MCF 10A (cell line): ENCODE data around the gene FOXQ1. TPM values are rescaled to one million over a fixed set of nuclear protein-coding genes. Genes with fewer than 3 reads are reported as not detected.

Source experiments
- BruUV-seq: library from RNA; stranded (reverse); fragments of 400-500 nt; replicated peaks from 2 replicates; lab custom pipeline; 2021; lab: Mats Ljungman, UMichigan
- CTCF ChIA-PET: fragments of 300-600 bp; sonication (Branson Sonifier 250); formaldehyde crosslinking; extraction: SDS; loops from one replicate; lab custom pipeline; 2021; ENCODE audit warnings: antibody characterized with exemption, inconsistent platforms; lab: Yijun Ruan, JAX
- POLR2A ChIA-PET: fragments of 300-600, 350-650 bp; sonication (Branson Sonifier 250); formaldehyde crosslinking; extraction: SDS; loops from one replicate; lab custom pipeline; 2020; ENCODE audit warnings: antibody characterized with exemption, inconsistent platforms; lab: Yijun Ruan, JAX
- DNase-seq: peaks from one replicate; pipeline ENCODE4 v3.0.0-alpha.2; 2018; ENCODE audit not compliant: unreplicated experiment
- H3K27ac Mint-ChIP-seq: one replicate; pipeline ENCODE4 v1.8.0; 2022; ENCODE audit warnings: mild to moderate bottlenecking, low read depth, mixed read lengths; ENCODE audit not compliant: unreplicated experiment
- H3K27me3 Mint-ChIP-seq: one replicate; pipeline ENCODE4 v1.8.0; 2022; ENCODE audit warnings: mixed read lengths; ENCODE audit not compliant: insufficient read depth, unreplicated experiment
- H3K36me3 Mint-ChIP-seq: one replicate; pipeline ENCODE4 v1.8.0; 2022; ENCODE audit warnings: mild to moderate bottlenecking, moderate library complexity, mixed read lengths; ENCODE audit not compliant: insufficient read depth, unreplicated experiment
- H3K4me1 Mint-ChIP-seq: one replicate; pipeline ENCODE4 v1.8.0; 2022; ENCODE audit warnings: mixed read lengths; ENCODE audit not compliant: insufficient read depth, unreplicated experiment
- H3K4me3 Mint-ChIP-seq: one replicate; pipeline ENCODE4 v1.8.0; 2022; ENCODE audit warnings: mild to moderate bottlenecking, moderate library complexity, mixed read lengths; ENCODE audit not compliant: unreplicated experiment
- H3K9me3 Mint-ChIP-seq: one replicate; pipeline ENCODE4 v1.8.0; 2022; ENCODE audit warnings: mixed read lengths; ENCODE audit not compliant: unreplicated experiment
- CTCF ChIP-seq: fragments of 200-600 bp; IDR thresholded peaks from one replicate; pipeline ENCODE4 v1.8.0; 2022; ENCODE audit warnings: antibody characterized with exemption, mild to moderate bottlenecking; ENCODE audit not compliant: unreplicated experiment
- intact Hi-C: fragments of 100-400 bp; cut with micrococcal nuclease; formaldehyde crosslinking; loops from 2 replicates; pipeline ENCODE4 v1.14.1; 2022
- total RNA-seq: library from RNA; stranded (reverse); gene quantifications from 2 replicates; pipeline ENCODE4 v1.2.3, GENCODE V29; 2022

FOXQ1 gene
- total RNA-seq, 1 experiment from 2014 or later: 5.6 TPM

GRCh38 chr6:1328129-1328800 lies 16.4 kb downstream of the FOXQ1 start:
- ChIA-PET CTCF (no interaction called here), POLR2A (interaction anchor here (0.7 kb wide), 1 partner anchor 528 kb away, joined by 3 read pairs; no protein-coding TSS in a partner anchor)
- BruUV-seq: no TSS peak
- no peak for TF ChIP-seq CTCF
- no peaks in the 10 kb centered on the region for H3K36me3 Mint-ChIP-seq
- DNase-seq: no peak
- no peaks in the 10 kb centered on the region for H3K9me3 Mint-ChIP-seq
- no peak overlapping the region for H3K27ac Mint-ChIP-seq
- H3K4me1 Mint-ChIP-seq: peaks cover 17% of the 10 kb centered on the region
- no peak overlapping the region for H3K4me3 Mint-ChIP-seq
- intact Hi-C loops: no loop called here
- H3K27me3 Mint-ChIP-seq: no peaks in the 10 kb centered on the region

GRCh38 chr6:1329708-1330107 lies 17.8 kb downstream of the FOXQ1 start:
- intact Hi-C loops: no loop called here
- H3K36me3 Mint-ChIP-seq: no peaks in the 10 kb centered on the region
- H3K4me3 Mint-ChIP-seq: no peak overlapping the region
- BruUV-seq: no TSS peak
- CTCF ChIA-PET: no interaction called here
- no peak for DNase-seq
- no peaks in the 10 kb centered on the region for H3K27me3 Mint-ChIP-seq
- H3K4me1 Mint-ChIP-seq: peaks cover 25% of the 10 kb centered on the region
- POLR2A ChIA-PET: interaction anchor here (0.7 kb wide), 1 partner anchor 743 kb away, joined by 3 read pairs; no protein-coding TSS in a partner anchor
- no peaks in the 10 kb centered on the region for H3K9me3 Mint-ChIP-seq
- H3K27ac Mint-ChIP-seq: no peak overlapping the region
- no peak for TF ChIP-seq CTCF

- CTCF ChIA-PET: interaction anchor here (0.6 to 3.3 kb wide), 13 partner anchors 9 to 537 kb away, joined by 3 to 29 read pairs (median 6); partner anchors contain the start of gene FOXQ1
- POLR2A ChIA-PET: interaction anchor here (0.9 to 3.4 kb wide), 16 partner anchors 9 to 422 kb away, joined by 3 to 44 read pairs (median 4); partner anchors contain the start of gene FOXQ1
- no TSS peak for BruUV-seq
- intact Hi-C loops: loop anchor here (1.0 to 5.0 kb wide), 3 partner anchors 21 to 1147 kb away; no protein-coding TSS in a partner anchor
- Mint-ChIP-seq H3K9me3 (no peaks in the 10 kb centered on the region), H3K4me3 (no peak overlapping the region), H3K4me1 (peaks cover 25% of the 10 kb centered on the region), H3K27ac (peak overlapping the region; percentile 39), H3K27me3 (no peaks in the 10 kb centered on the region), H3K36me3 (no peaks in the 10 kb centered on the region)
- no peak for DNase-seq
- TF ChIP-seq CTCF: no peak
These were observed 22.8 kb downstream of the FOXQ1 start for GRCh38 chr6:1334684-1335083.

GRCh38 chr6:1335367-1336037 lies 23.6 kb downstream of the FOXQ1 start:
- no peaks in the 10 kb centered on the region for H3K27me3 Mint-ChIP-seq

More at GRCh38 chr6:1335367-1336037, 23.6 kb downstream of the FOXQ1 start:
- Mint-ChIP-seq H3K4me3 (no peak overlapping the region), H3K27ac (peak overlapping the region; percentile 39), H3K36me3 (no peaks in the 10 kb centered on the region), H3K9me3 (no peaks in the 10 kb centered on the region), H3K4me1 (peaks cover 25% of the 10 kb centered on the region)
- no TSS peak for BruUV-seq
- POLR2A ChIA-PET: interaction anchor here (0.7 to 3.4 kb wide), 19 partner anchors 10 to 1117 kb away, joined by 3 to 44 read pairs (median 4); partner anchors contain the start of gene FOXQ1
- TF ChIP-seq CTCF: no peak
- intact Hi-C loops: loop anchor here (1.0 to 5.0 kb wide), 7 partner anchors 22 to 1148 kb away; no protein-coding TSS in a partner anchor
- DNase-seq: peak; percentile 95
- CTCF ChIA-PET: interaction anchor here (0.6 to 3.3 kb wide), 34 partner anchors 10 to 613 kb away, joined by 3 to 36 read pairs (median 6); partner anchors contain the start of gene FOXQ1
